SK-N-SH treated with all-trans-retinoic acid at 6 μM for 48 hours (cell line): Measurements from ENCODE around the gene LRRC4.

Experiments used
- ATAC-seq: fragments of 200-7000 bp; cut with Tn5 transposase; 3 replicates; pipeline ENCODE4 v1.9.1; 2020; ENCODE audit warnings: mild to moderate bottlenecking, moderate library complexity
- ARNTL ChIP-seq: fragments of 450-650 bp; formaldehyde crosslinking; IDR thresholded peaks from 2 replicates; pipeline ENCODE4 v1.5.0; 2020; ENCODE audit warnings: low read depth, mild to moderate bottlenecking, moderate library complexity, borderline replicate concordance
- BACH2 ChIP-seq: fragments of 250-450 bp; sonication (Bioruptor Pico); IDR thresholded peaks from 2 replicates; pipeline ENCODE4 v1.9.0; 2021; ENCODE audit warnings: mild to moderate bottlenecking, borderline replicate concordance
- CREB5 ChIP-seq: fragments of 250-450 bp; sonication (Bioruptor Pico); IDR thresholded peaks from 2 replicates; pipeline ENCODE4 v1.5.1; 2020; ENCODE audit warnings: low read depth, mild to moderate bottlenecking, moderate library complexity
- CSDC2 ChIP-seq: fragments of 250-450 bp; sonication (Bioruptor Pico); IDR thresholded peaks from 2 replicates; pipeline ENCODE4 v1.5.0; 2020; ENCODE audit warnings: mild to moderate bottlenecking, moderate library complexity
- CSRNP3 ChIP-seq: fragments of 250-450 bp; sonication (Bioruptor Pico); IDR thresholded peaks from 2 replicates; pipeline ENCODE4 v1.5.1; 2021; ENCODE audit warnings: mild to moderate bottlenecking, moderate library complexity
- GLIS3 ChIP-seq: fragments of 250-450 bp; sonication (Bioruptor Pico); IDR thresholded peaks from 2 replicates; pipeline ENCODE4 v1.5.0; 2020; ENCODE audit warnings: mild to moderate bottlenecking, moderate library complexity
- ISL1 ChIP-seq: fragments of 250-450 bp; sonication (Bioruptor Pico); IDR thresholded peaks from 2 replicates; pipeline ENCODE4 v2.1.2; 2022; ENCODE audit warnings: mild to moderate bottlenecking, moderate library complexity
- OSR1 ChIP-seq: fragments of 250-450 bp; sonication (Bioruptor Pico); IDR thresholded peaks from 2 replicates; pipeline ENCODE4 v1.8.0; 2022; ENCODE audit warnings: moderate library complexity, mild to moderate bottlenecking, inconsistent platforms
- PPARA ChIP-seq: fragments of 250-450 bp; sonication (Bioruptor Pico); IDR thresholded peaks from 2 replicates; pipeline ENCODE4 v1.5.0; 2020; ENCODE audit warnings: mild to moderate bottlenecking, borderline replicate concordance
- SNAI2 ChIP-seq: fragments of 250-450 bp; sonication (Bioruptor Pico); IDR thresholded peaks from 2 replicates; pipeline ENCODE4 v1.5.0; 2020; ENCODE audit warnings: mild to moderate bottlenecking, moderate library complexity
- TCF4 ChIP-seq: fragments of 250-450 bp; sonication (Bioruptor Pico); IDR thresholded peaks from 2 replicates; pipeline ENCODE4 v1.8.0; 2021; ENCODE audit warnings: mild to moderate bottlenecking, moderate library complexity, borderline replicate concordance
- ZFP3 ChIP-seq: fragments of 250-450 bp; sonication (Bioruptor Pico); IDR thresholded peaks from 2 replicates; pipeline ENCODE4 v1.5.0; 2020; ENCODE audit warnings: mild to moderate bottlenecking, moderate library complexity
- ZFP30 ChIP-seq: fragments of 450-650 bp; formaldehyde crosslinking; IDR thresholded peaks from 2 replicates; pipeline ENCODE4 v1.5.0; 2022; ENCODE audit warnings: mild to moderate bottlenecking, moderate library complexity
- ZNF70 ChIP-seq: fragments of 450-650 bp; formaldehyde crosslinking; IDR thresholded peaks from 2 replicates; pipeline ENCODE4 v1.5.0; 2020; ENCODE audit warnings: mild to moderate bottlenecking, moderate library complexity
- ZNF8 ChIP-seq: fragments of 450-650 bp; formaldehyde crosslinking; IDR thresholded peaks from 2 replicates; pipeline ENCODE4 v1.5.0; 2020; ENCODE audit warnings: mild to moderate bottlenecking, moderate library complexity

Gene LRRC4

GRCh38 chr7:127981965-127982364, 49.3 kb downstream of the LRRC4 start:
- ATAC-seq = no peak
- TF ChIP-seq CREB5 (CRISPR knock-in tag) (no peak), ZFP3 (CRISPR knock-in tag) (no peak), ZNF70 (CRISPR knock-in tag) (no peak), PPARA (CRISPR knock-in tag) (no peak), CSDC2 (CRISPR knock-in tag) (no peak), SNAI2 (CRISPR knock-in tag) (no peak)

GRCh38 chr7:127980901-127981300, 50.3 kb downstream of the LRRC4 start:
- no peak for TF ChIP-seq ZFP30 (CRISPR knock-in tag)
- ATAC-seq = no peak

GRCh38 chr7:127979728-127980126, 51.5 kb downstream of the LRRC4 start:
- ATAC-seq = no peak
- TF ChIP-seq ARNTL (CRISPR knock-in tag) (no peak), SNAI2 (CRISPR knock-in tag) (no peak), CREB5 (CRISPR knock-in tag) (no peak)

- no peak for ATAC-seq
- TF ChIP-seq GLIS3 (CRISPR knock-in tag) = no peak
- no peak for TF ChIP-seq CSRNP3 (CRISPR knock-in tag)
- TF ChIP-seq OSR1 (CRISPR knock-in tag) = no peak
- no peak for TF ChIP-seq CSDC2 (CRISPR knock-in tag)
- no peak for TF ChIP-seq TCF4
These were observed 52.0 kb downstream of the LRRC4 start for GRCh38 chr7:127979113-127979727.

GRCh38 chr7:127978421-127978820, 52.8 kb downstream of the LRRC4 start:
- TF ChIP-seq TCF4 = no peak
- no peak for TF ChIP-seq CREB5 (CRISPR knock-in tag)
- TF ChIP-seq BACH2 (CRISPR knock-in tag) = no peak
- no peak for TF ChIP-seq OSR1 (CRISPR knock-in tag)
- TF ChIP-seq ISL1 (CRISPR knock-in tag) = no peak
- no peak for TF ChIP-seq CSDC2 (CRISPR knock-in tag)
- no peak for TF ChIP-seq PPARA (CRISPR knock-in tag)
- no peak for TF ChIP-seq SNAI2 (CRISPR knock-in tag)
- no peak for TF ChIP-seq CSRNP3 (CRISPR knock-in tag)
- TF ChIP-seq ZNF8 = no peak
- no peak for TF ChIP-seq ZNF70 (CRISPR knock-in tag)
- TF ChIP-seq GLIS3 (CRISPR knock-in tag) = no peak
- no peak for ATAC-seq
